Stimulated activated CD8-positive, alpha-beta memory T cell treated with anti-CD3 and anti-CD28 coated beads, Interleukin-7, amount 100 ng/mL, for 48 hours (primary cell): ENCODE data around the gene ARL13B.
"Not testable (repeated sequence)": the region's sequence is repeated elsewhere in the genome, so short reads cannot be mapped to it uniquely, and the experiment has no call there.

ENCODE experiments used
- DNase-seq, 2 donors: peaks; one replicate each; pipeline ENCODE4 v3.0.0-alpha.2; 2020; ENCODE audit warnings: low read depth in 1 of 2; ENCODE audit errors: extremely low read depth in 1 of 2

ARL13B gene

DNA sequence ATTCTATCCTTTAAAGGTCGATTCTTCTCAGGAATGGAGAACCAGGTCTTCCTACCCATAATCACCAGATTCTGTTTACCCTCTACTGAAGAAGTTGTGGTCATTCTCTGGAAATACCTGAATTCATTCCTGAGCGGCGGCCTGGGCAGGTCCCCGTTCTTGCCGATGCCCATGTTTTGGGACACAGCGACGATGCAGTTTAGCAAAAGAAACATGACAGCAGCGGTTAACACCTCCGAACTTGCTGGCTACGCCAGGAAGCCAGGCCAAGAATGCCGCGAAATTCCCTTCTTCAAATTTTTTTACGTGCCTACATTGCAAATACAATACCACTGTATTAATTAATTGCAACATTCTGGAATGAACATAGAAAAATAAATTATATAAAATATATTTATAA lies 81.3 kb downstream of the ARL13B start:
- no peak for DNase-seq

DNA sequence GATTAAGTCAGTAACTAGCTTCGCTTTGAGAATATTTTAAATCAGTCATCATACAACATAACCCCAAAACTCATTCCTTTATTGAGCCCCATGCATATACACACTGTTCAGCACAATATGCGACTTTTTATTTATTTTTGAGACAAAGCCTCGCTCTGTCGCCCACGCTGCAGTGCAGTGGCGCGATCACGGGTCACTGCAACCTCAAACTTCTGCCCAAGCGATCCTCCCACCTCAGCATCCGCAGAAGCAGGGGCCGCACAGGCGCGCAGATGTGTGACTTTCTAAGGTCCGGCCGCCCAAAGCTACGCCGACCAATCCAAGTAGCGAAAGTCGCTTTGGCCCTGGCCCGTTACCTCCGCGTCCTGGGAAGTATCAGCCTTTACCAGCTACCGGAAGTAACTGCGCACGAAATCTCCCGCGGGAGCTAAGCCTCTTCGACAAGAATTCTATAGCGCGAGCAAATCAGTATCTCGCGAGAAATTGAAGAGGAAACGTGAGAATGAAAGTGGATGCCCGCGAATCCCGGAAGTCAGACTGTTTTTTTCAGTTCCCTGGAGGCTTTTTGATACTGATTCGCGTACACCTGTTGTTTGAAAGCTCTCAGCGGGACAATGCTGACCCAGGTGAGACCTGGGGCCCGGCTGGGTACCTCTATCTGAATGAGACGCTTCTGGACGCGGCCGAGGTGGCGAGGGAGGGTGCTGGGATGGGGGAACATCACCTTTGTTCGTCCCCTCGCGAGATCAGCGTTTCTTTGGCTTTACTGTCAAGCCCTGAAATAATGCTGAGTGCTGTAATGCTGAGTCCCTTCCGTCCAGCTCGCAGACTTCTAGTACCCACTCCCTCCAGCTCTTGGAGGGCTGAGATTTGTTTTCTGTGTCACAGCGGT lies 82.8 kb downstream of the ARL13B start, which contains the start of the genes DHFR2 and NSUN3:
TSS of gene DHFR2 (minus strand) at position 404 of the 892 bp plus-strand sequence. CDS start 1,405 bp downstream, outside the sequence.
TSS of gene NSUN3 (plus strand) at position 549 of the 892 bp plus-strand sequence. CDS start at position 615, 66 bp downstream.
- peak; percentile 57 to 74 for DNase-seq

DNA sequence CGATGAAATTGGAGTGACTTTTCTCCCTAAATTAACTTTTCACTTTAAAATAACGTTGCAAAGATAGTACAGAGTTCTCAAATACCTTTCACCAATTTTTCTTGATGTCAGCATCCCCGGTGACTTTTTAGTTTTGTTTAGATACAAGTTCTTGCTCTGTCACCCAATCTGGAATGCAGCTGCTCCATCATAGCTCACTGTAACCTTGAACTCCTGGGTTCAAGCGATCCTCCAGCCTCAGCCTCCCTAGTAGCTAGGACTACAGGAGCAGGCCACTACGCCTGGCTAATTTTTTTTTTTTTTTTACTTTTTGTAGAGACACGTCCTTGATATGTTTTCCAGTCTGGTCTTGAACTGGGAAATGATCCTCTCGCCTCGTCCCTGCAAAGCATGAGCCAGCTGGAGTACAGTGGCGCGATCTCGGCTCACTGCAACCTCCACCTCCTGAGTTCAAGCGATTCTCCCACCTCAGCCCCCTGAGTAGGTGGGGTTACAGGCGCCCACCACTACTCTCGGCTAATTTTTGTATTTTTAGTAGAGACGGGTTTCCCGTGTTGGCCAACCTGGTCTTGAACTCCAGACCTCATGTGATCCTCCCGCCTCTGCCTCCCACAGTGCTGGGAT lies 83.7 kb downstream of the ARL13B start:
- no peak for DNase-seq

- DNase-seq: no peak
Observed at GRCh38 chr3:94064243-94064860, 84.4 kb downstream of the ARL13B start.

- DNase-seq: no peak
Observed at GRCh38 chr3:94065122-94065521, 85.2 kb downstream of the ARL13B start.

- DNase-seq: no peak
Observed at GRCh38 chr3:94065819-94066480, 86.0 kb downstream of the ARL13B start.

GRCh38 chr3:94066506-94067500 lies 86.8 kb downstream of the ARL13B start:
- no peak for DNase-seq

DNA sequence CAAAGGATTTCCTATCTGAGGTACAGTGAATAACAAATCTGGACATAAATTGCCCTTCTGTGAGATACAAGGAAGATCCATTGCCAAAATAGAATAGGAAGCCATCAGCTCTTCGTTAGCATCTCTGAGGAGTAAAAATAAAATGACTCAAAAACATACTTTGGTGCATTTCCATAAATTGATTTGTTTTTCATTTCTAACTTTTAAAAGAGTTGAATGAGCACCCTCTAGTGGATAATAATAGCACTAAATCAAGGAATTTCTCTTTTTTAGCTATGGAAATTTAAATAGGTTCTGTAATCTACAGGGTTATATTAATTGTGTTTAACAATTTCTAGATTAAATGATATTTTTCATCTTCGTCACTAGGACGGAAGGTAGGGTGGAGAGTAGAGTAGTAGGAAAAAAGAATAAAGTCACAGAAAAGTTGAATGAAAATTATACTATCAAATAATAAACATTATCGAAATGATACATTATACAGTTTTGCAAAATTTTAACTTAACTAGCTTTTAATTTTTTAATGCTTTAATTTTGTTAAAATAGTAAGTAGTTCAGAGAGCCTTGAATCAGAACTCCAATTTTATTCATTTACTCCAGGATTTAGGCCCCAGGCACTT lies 89.3 kb downstream of the ARL13B start:
- DNase-seq: no peak

- DNase-seq: no peak
Observed at GRCh38 chr3:94070341-94070911, 90.5 kb downstream of the ARL13B start.

DNA sequence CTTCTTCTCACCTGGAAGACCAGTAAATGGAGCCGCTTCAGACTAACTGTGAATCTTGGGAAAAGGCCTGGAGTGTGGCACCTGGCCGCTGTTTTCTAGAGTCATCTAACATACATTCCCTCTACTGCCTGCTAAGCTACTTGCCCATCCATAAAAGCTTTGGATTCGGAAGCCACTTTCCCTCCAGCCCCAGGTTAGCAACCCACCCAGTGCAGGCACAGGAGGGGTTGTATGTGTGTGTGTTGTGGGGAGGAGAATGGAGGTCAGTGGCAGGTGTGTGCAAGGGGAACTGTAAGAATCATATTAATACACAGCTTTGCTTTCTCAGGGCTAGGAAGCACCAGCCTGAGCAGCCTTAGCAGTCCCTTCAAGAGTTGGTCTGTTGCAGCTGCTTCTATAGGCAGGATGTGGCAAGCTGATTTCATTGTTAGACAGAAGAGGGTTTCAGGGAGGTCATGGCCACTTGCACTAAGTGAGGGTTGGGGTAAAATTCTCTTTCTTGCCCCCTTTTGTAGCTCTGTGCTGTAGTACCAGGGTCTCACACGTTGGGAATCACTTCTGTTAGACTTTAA lies 91.8 kb downstream of the ARL13B start:
- DNase-seq: no peak

DNA sequence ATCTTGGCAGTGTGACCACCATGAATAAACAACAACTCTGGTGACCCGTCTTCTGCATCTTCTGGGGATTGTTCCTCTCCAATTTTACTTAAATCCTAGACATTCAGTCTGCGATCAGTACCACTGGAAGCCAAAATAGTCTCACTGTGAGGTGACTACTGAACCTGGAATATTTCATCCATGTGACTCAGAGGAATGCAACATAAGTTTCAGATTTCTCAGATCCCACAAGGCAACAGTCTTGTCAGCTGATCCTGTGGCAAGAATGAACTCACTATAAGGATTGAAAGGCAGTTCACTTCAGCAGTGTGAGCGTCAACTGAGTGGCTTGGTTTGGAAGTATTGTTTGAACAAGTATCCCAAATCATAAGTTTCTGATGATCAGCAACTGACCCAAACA lies 96.1 kb downstream of the ARL13B start:
- no peak for DNase-seq

GRCh38 chr3:94080552-94080951 lies 100.6 kb downstream of the ARL13B start:
- not testable (repeated sequence) for DNase-seq

GRCh38 chr3:94081884-94082283 lies 101.9 kb downstream of the ARL13B start:
- DNase-seq: no peak

DNA sequence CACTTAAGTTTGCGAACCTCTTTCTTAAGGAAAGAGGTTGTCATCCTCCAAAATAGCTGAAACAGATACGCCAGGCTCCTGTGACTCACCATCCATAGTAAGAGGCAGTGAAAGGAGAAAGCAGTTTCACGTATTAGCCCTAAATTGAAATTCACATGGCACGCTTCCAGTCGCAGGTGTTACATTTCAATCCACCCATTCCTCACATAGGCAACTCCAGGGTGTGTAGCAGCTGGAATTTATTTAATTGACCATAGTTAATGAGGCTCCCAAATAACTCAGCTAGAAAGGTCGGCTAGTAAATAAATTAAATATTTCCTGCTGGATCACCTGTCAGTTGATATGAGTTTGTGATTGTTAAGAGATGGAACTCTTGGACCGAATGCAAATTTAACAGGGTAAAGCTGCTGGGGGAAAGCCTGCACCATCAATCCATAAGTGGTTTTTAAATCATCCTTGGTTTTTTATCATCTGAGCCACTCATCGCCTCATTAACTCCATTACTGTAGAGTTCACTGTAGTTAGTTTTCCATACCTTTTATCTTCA lies 102.5 kb downstream of the ARL13B start:
- DNase-seq: no peak

DNA sequence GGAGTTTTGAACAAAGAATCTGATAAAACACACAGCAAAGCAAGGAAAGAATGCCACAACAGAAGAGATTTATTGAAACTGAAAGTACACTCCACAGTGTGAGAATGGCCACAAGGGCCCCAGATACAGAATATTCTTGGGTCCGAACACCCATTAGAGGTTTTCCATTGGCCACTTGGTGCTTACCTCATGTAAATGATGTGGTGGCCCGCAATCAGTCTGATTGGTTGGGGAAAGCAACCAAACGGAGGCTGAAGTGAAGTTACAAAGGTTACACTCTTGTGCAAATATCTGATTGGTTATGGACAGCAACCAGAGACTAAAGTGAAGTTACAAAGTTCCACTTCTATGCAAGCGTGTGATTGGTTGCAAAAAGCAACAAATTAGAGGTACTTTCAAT lies 103.3 kb downstream of the ARL13B start:
- DNase-seq: no peak

- no peak for DNase-seq
Observed at GRCh38 chr3:94089126-94089525, 109.2 kb downstream of the ARL13B start.

GRCh38 chr3:94092086-94092485 lies 112.1 kb downstream of the ARL13B start:
- no peak for DNase-seq

- DNase-seq: no peak
Observed at GRCh38 chr3:94093151-94093550, 113.2 kb downstream of the ARL13B start.
